ES-I3 (cell line): ENCODE data around the gene HSPA5.
"Not testable (repeated sequence)": the region's sequence is repeated elsewhere in the genome, so short reads cannot be mapped to it uniquely, and the experiment has no call there.

Experiments used
- H3K36me3 ChIP-seq: 2 replicates; pipeline ENCODE4 v1.6.1; 2013; ENCODE audit warnings: mild to moderate bottlenecking, low read length, control low read depth, moderate library complexity; ENCODE audit not compliant: insufficient read depth
- H3K4me1 ChIP-seq: 2 replicates; pipeline ENCODE4 v1.6.1; 2013; ENCODE audit warnings: mild to moderate bottlenecking, control low read depth, low read length; ENCODE audit not compliant: insufficient read depth
- H3K9ac ChIP-seq: 2 replicates; pipeline ENCODE4 v1.6.1; 2013; ENCODE audit warnings: low read depth, mild to moderate bottlenecking, low read length, moderate library complexity
- H3K9me3 ChIP-seq: 2 replicates; pipeline ENCODE4 v1.6.1; 2013; ENCODE audit warnings: mild to moderate bottlenecking, low read length, moderate library complexity; ENCODE audit not compliant: control insufficient read depth, insufficient read depth

HSPA5 gene

GRCh38 chr9:125258832-125259534, 17.8 kb upstream of the HSPA5 start:
- no peaks in the 10 kb centered on the region for H3K9me3 ChIP-seq
- no peak overlapping the region for H3K9ac ChIP-seq
- H3K36me3 ChIP-seq: no peaks in the 10 kb centered on the region
- H3K4me1 ChIP-seq: no peaks in the 10 kb centered on the region

GRCh38 chr9:125258160-125258785, 17.1 kb upstream of the HSPA5 start:
- no peaks in the 10 kb centered on the region for H3K9me3 ChIP-seq
- no peaks in the 10 kb centered on the region for H3K4me1 ChIP-seq
- no peaks in the 10 kb centered on the region for H3K36me3 ChIP-seq
- no peak overlapping the region for H3K9ac ChIP-seq

- H3K36me3 ChIP-seq: no peaks in the 10 kb centered on the region
- no peaks in the 10 kb centered on the region for H3K4me1 ChIP-seq
- no peaks in the 10 kb centered on the region for H3K9me3 ChIP-seq
- no peak overlapping the region for H3K9ac ChIP-seq
These were observed 14.7 kb upstream of the HSPA5 start for GRCh38 chr9:125255781-125256391.

GRCh38 chr9:125254231-125254630, 13.1 kb upstream of the HSPA5 start:
- Histone ChIP-seq H3K4me1 (no peaks in the 10 kb centered on the region), H3K9ac (no peak overlapping the region), H3K9me3 (no peaks in the 10 kb centered on the region), H3K36me3 (no peaks in the 10 kb centered on the region)

- H3K36me3 ChIP-seq: no peaks in the 10 kb centered on the region
- H3K9me3 ChIP-seq: no peaks in the 10 kb centered on the region
- no peak overlapping the region for H3K9ac ChIP-seq
- peaks cover 8% of the 10 kb centered on the region for H3K4me1 ChIP-seq
These were observed 5.1 kb upstream of the HSPA5 start for GRCh38 chr9:125246261-125246667.

- H3K9ac ChIP-seq: no peak overlapping the region
- no peaks in the 10 kb centered on the region for H3K9me3 ChIP-seq
- H3K36me3 ChIP-seq: peaks cover 14% of the 10 kb centered on the region
- peaks cover 13% of the 10 kb centered on the region for H3K4me1 ChIP-seq
These were observed 2.7 kb upstream of the HSPA5 start for GRCh38 chr9:125243792-125244260.

GRCh38 chr9:125241863-125242739, 958 bp upstream of the HSPA5 start:
- Histone ChIP-seq H3K9me3 (no peaks in the 10 kb centered on the region), H3K4me1 (peaks cover 13% of the 10 kb centered on the region), H3K36me3 (peaks cover 26% of the 10 kb centered on the region), H3K9ac (peak overlapping the region; percentile 85)

- peaks cover 13% of the 10 kb centered on the region for H3K4me1 ChIP-seq
These were observed 519 bp downstream of the HSPA5 start for GRCh38 chr9:125240649-125240999.

GRCh38 chr9:125239631-125240597, 1.2 kb downstream of the HSPA5 start:
- Histone ChIP-seq H3K9me3 (no peaks in the 10 kb centered on the region), H3K9ac (peak overlapping the region; percentile 78), H3K36me3 (peaks cover 40% of the 10 kb centered on the region), H3K4me1 (peaks cover 13% of the 10 kb centered on the region)

More at GRCh38 chr9:125240649-125240999, 519 bp downstream of the HSPA5 start:
- Histone ChIP-seq H3K9me3 (no peaks in the 10 kb centered on the region), H3K36me3 (peaks cover 40% of the 10 kb centered on the region), H3K9ac (peak overlapping the region; percentile 78)

- peaks cover 40% of the 10 kb centered on the region for H3K36me3 ChIP-seq
- no peaks in the 10 kb centered on the region for H3K9me3 ChIP-seq
- H3K9ac ChIP-seq: peak overlapping the region; percentile 78; the same call in 1 of the 2 replicates
- peaks cover 13% of the 10 kb centered on the region for H3K4me1 ChIP-seq
These were observed 2.2 kb downstream of the HSPA5 start for GRCh38 chr9:125238915-125239446.

- peaks cover 8% of the 10 kb centered on the region for H3K4me1 ChIP-seq
- peak overlapping the region; percentile 5; the same call in 1 of the 2 replicates for H3K9ac ChIP-seq
- H3K36me3 ChIP-seq: peaks cover 40% of the 10 kb centered on the region
These were observed 2.8 kb downstream of the HSPA5 start for GRCh38 chr9:125238127-125238914.

GRCh38 chr9:125236520-125237159, 4.5 kb downstream of the HSPA5 start:
- H3K36me3 ChIP-seq: peaks cover 40% of the 10 kb centered on the region
- H3K9me3 ChIP-seq, H3K9ac ChIP-seq, H3K4me1 ChIP-seq: not testable (repeated sequence)

More at GRCh38 chr9:125238127-125238914, 2.8 kb downstream of the HSPA5 start:
- H3K9me3 ChIP-seq: no peaks in the 10 kb centered on the region
